GM23338 (cell line): Measurements from ENCODE around the gene UCN2. TPM values are rescaled to one million over a fixed set of nuclear protein-coding genes. Genes with fewer than 3 reads are reported as not detected.

Source experiments
- ATAC-seq: fragments of 200-7000 bp; cut with Tn5 transposase; 3 replicates; pipeline ENCODE4 v1.9.1; 2020
- DNase-seq: peaks from one replicate; pipeline ENCODE4 v3.0.0-alpha.2; 2015; ENCODE audit warnings: low spot score
- H2AFZ ChIP-seq: fragments of 200-600 bp; sonication (generic); 2 replicates; pipeline ENCODE4 v1.8.0; 2016; ENCODE audit warnings: antibody characterized with exemption, mild to moderate bottlenecking, moderate library complexity
- H3F3A ChIP-seq: fragments of 200-600 bp; sonication (generic); replicated peaks from 2 replicates; pipeline ENCODE4 v1.8.0; 2017; ENCODE audit warnings: antibody characterized with exemption, mixed run types, low read depth
- H3K27ac ChIP-seq: fragments of 200-600 bp; sonication (generic); 2 replicates; pipeline ENCODE4 v1.6.1; 2016; ENCODE audit warnings: low read depth
- H3K27me3 ChIP-seq: fragments of 200-600 bp; sonication (generic); 2 replicates; pipeline ENCODE4 v1.8.0; 2016; ENCODE audit warnings: mild to moderate bottlenecking, mixed run types, moderate library complexity; ENCODE audit not compliant: insufficient read depth
- H3K36me3 ChIP-seq: fragments of 200-600 bp; sonication (generic); 2 replicates; pipeline ENCODE4 v1.8.0; 2016; ENCODE audit warnings: mild to moderate bottlenecking; ENCODE audit not compliant: insufficient read depth
- H3K4me1 ChIP-seq: fragments of 200-600 bp; sonication (generic); 2 replicates; pipeline ENCODE4 v1.8.0; 2016; ENCODE audit warnings: mild to moderate bottlenecking, moderate library complexity; ENCODE audit not compliant: insufficient read depth
- H3K4me2 ChIP-seq: fragments of 200-600 bp; sonication (generic); 2 replicates; pipeline ENCODE4 v1.7.1; 2017; ENCODE audit warnings: mixed run types
- H3K4me3 ChIP-seq: fragments of 200-600 bp; sonication (generic); 2 replicates; pipeline ENCODE4 v1.6.1; 2016; ENCODE audit warnings: mixed run types
- H3K79me2 ChIP-seq: fragments of 200-600 bp; sonication (generic); replicated peaks from 2 replicates; pipeline ENCODE4 v1.8.0; 2017; ENCODE audit warnings: mild to moderate bottlenecking; ENCODE audit not compliant: insufficient read depth
- H3K9me2 ChIP-seq: fragments of 200-600 bp; sonication (generic); 2 replicates; pipeline ENCODE4 v1.8.0; 2017; ENCODE audit not compliant: insufficient read depth
- H4K20me1 ChIP-seq: fragments of 200-600 bp; sonication (generic); replicated peaks from 2 replicates; pipeline ENCODE4 v1.8.0; 2017; ENCODE audit warnings: mild to moderate bottlenecking; ENCODE audit not compliant: insufficient read depth
- H3K27ac Mint-ChIP-seq: 2 replicates; pipeline ENCODE4 v1.8.0; 2020; ENCODE audit warnings: inconsistent platforms, mild to moderate bottlenecking, moderate library complexity, mixed read lengths
- H3K27me3 Mint-ChIP-seq: 3 replicates; pipeline ENCODE4 v1.8.0; 2022; ENCODE audit warnings: low read depth, mild to moderate bottlenecking, moderate library complexity, mixed read lengths, inconsistent platforms; ENCODE audit not compliant: insufficient read depth, poor library complexity
- H3K36me3 Mint-ChIP-seq: 3 replicates; pipeline ENCODE4 v1.8.0; 2021; ENCODE audit warnings: low read depth, mild to moderate bottlenecking, inconsistent platforms, moderate library complexity, mixed read lengths
- H3K4me1 Mint-ChIP-seq: 3 replicates; pipeline ENCODE4 v1.8.0; 2020; ENCODE audit warnings: mild to moderate bottlenecking, inconsistent platforms, mixed read lengths
- H3K4me3 Mint-ChIP-seq: 3 replicates; pipeline ENCODE4 v1.8.0; 2021; ENCODE audit warnings: moderate library complexity, mild to moderate bottlenecking, inconsistent platforms, mixed read lengths
- H3K9me3 Mint-ChIP-seq: 3 replicates; pipeline ENCODE4 v1.8.0; 2020; ENCODE audit warnings: moderate library complexity, mild to moderate bottlenecking, inconsistent platforms, mixed read lengths
- CREB1 ChIP-seq: fragments of 250-450 bp; sonication (Bioruptor Pico); IDR thresholded peaks from 2 replicates; pipeline ENCODE4 v1.5.0; 2020; ENCODE audit warnings: low read depth, mild to moderate bottlenecking, moderate library complexity
- EZH2 ChIP-seq: fragments of 200-600 bp; sonication (generic); IDR thresholded peaks from one replicate; pipeline ENCODE4 v1.8.0; 2017; ENCODE audit warnings: antibody characterized with exemption, mild to moderate bottlenecking, low read depth; ENCODE audit not compliant: unreplicated experiment
- EZH2phosphoT487 ChIP-seq: fragments of 200-600 bp; sonication (generic); IDR thresholded peaks from one replicate; pipeline ENCODE4 v1.8.1; 2018; ENCODE audit warnings: antibody characterized with exemption; ENCODE audit not compliant: unreplicated experiment
- JUNB ChIP-seq: IDR thresholded peaks from one replicate; pipeline ENCODE4 v1.6.1; 2016; ENCODE audit warnings: antibody characterized with exemption; ENCODE audit not compliant: unreplicated experiment
- NANOG ChIP-seq: IDR thresholded peaks from 2 replicates; pipeline ENCODE4 v1.6.1; 2016; ENCODE audit warnings: antibody characterized with exemption, borderline replicate concordance
- POLR2AphosphoS5 ChIP-seq: IDR thresholded peaks from 2 replicates; pipeline ENCODE4 v1.6.1; 2016; ENCODE audit warnings: antibody characterized with exemption, low read depth
- REST ChIP-seq: IDR thresholded peaks from one replicate; pipeline ENCODE4 v1.6.1; 2018; ENCODE audit warnings: antibody characterized with exemption; ENCODE audit not compliant: unreplicated experiment
- STAT1 ChIP-seq: IDR thresholded peaks from one replicate; pipeline ENCODE4 v1.6.1; 2016; ENCODE audit warnings: antibody characterized with exemption; ENCODE audit not compliant: unreplicated experiment
- ZNF114 ChIP-seq: fragments of 250-450 bp; sonication (Bioruptor Pico); IDR thresholded peaks from 2 replicates; pipeline ENCODE4 v1.5.0; 2020; ENCODE audit warnings: mild to moderate bottlenecking, moderate library complexity
- ZNF331 ChIP-seq: fragments of 250-450 bp; sonication (Bioruptor Pico); IDR thresholded peaks from 2 replicates; pipeline ENCODE4 v1.5.0; 2020; ENCODE audit warnings: low read depth, mild to moderate bottlenecking, moderate library complexity
- polyA plus RNA-seq: library from polyadenylated mRNA; unstranded; fragments of >200 nt; fragmentation: Nextera tagmentation; extraction: Ambion mirVana; gene quantifications from 2 replicates; pipeline ENCODE4 v1.2.1, GENCODE V29; 2016
- total RNA-seq: library from RNA; depleted of rRNA; stranded (reverse); fragments of >200 nt; shearing (Covaris generic); gene quantifications from 2 replicates; pipeline ENCODE4 v1.2.3, GENCODE V29; 2014
- TF ChIP-seq, protein P1 (sequence below), 2 experiments: fragments of 200-600 bp in 1 of 2; sonication (generic) in 1 of 2; conservative IDR thresholded peaks; 2 replicates each; pipeline versions ENCODE4 v1.5.1 to v1.6.1; 2016 to 2017; ENCODE audit warnings: antibody characterized with exemption in 2 of 2, low read depth in 2 of 2, mild to moderate bottlenecking in 2 of 2, moderate library complexity in 1 of 2
- TF ChIP-seq, protein P2 (sequence below): fragments of 250-450 bp; sonication (Bioruptor Pico); IDR thresholded peaks from 2 replicates; pipeline ENCODE4 v1.5.0; 2020; ENCODE audit warnings: mild to moderate bottlenecking, moderate library complexity
- TF ChIP-seq, protein P3 (sequence below): IDR thresholded peaks from 2 replicates; pipeline ENCODE4 v1.6.1; 2016; ENCODE audit warnings: antibody characterized with exemption

Gene UCN2
- total and polyA plus RNA-seq, 2 experiments from 2014 or later: 0.17 TPM; not detected in 1

- H3K27ac ChIP-seq: no peak overlapping the region
- peak overlapping the region; percentile 88 for H3K4me2 ChIP-seq
- peak; percentile 33 for ATAC-seq
- H3K4me3 ChIP-seq: peak overlapping the region; percentile 59
- H3K4me1 ChIP-seq: peaks cover 17% of the 10 kb centered on the region; the same call in 1 of the 2 replicates
- peaks cover 11% of the 10 kb centered on the region; the same call in 1 of the 2 replicates for H3K27me3 ChIP-seq
- no peaks in the 10 kb centered on the region for H3K9me3 Mint-ChIP-seq
- TF ChIP-seq ZNF331 (CRISPR knock-in tag): no peak
- no peak for TF ChIP-seq JUNB
- TF ChIP-seq STAT1: no peak
- no peak for TF ChIP-seq REST
- TF ChIP-seq POLR2AphosphoS5: no peak
- no peak for TF ChIP-seq EZH2phosphoT487
- TF ChIP-seq ZNF114: no peak
- no peak for TF ChIP-seq CREB1 (CRISPR knock-in tag)
- TF ChIP-seq, protein P1, sequence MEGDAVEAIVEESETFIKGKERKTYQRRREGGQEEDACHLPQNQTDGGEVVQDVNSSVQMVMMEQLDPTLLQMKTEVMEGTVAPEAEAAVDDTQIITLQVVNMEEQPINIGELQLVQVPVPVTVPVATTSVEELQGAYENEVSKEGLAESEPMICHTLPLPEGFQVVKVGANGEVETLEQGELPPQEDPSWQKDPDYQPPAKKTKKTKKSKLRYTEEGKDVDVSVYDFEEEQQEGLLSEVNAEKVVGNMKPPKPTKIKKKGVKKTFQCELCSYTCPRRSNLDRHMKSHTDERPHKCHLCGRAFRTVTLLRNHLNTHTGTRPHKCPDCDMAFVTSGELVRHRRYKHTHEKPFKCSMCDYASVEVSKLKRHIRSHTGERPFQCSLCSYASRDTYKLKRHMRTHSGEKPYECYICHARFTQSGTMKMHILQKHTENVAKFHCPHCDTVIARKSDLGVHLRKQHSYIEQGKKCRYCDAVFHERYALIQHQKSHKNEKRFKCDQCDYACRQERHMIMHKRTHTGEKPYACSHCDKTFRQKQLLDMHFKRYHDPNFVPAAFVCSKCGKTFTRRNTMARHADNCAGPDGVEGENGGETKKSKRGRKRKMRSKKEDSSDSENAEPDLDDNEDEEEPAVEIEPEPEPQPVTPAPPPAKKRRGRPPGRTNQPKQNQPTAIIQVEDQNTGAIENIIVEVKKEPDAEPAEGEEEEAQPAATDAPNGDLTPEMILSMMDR (conservative IDR thresholded peaks at IDR 0.05; ENCODE audit: low read depth in 2 of 2): no peak
- TF ChIP-seq, protein P2, sequence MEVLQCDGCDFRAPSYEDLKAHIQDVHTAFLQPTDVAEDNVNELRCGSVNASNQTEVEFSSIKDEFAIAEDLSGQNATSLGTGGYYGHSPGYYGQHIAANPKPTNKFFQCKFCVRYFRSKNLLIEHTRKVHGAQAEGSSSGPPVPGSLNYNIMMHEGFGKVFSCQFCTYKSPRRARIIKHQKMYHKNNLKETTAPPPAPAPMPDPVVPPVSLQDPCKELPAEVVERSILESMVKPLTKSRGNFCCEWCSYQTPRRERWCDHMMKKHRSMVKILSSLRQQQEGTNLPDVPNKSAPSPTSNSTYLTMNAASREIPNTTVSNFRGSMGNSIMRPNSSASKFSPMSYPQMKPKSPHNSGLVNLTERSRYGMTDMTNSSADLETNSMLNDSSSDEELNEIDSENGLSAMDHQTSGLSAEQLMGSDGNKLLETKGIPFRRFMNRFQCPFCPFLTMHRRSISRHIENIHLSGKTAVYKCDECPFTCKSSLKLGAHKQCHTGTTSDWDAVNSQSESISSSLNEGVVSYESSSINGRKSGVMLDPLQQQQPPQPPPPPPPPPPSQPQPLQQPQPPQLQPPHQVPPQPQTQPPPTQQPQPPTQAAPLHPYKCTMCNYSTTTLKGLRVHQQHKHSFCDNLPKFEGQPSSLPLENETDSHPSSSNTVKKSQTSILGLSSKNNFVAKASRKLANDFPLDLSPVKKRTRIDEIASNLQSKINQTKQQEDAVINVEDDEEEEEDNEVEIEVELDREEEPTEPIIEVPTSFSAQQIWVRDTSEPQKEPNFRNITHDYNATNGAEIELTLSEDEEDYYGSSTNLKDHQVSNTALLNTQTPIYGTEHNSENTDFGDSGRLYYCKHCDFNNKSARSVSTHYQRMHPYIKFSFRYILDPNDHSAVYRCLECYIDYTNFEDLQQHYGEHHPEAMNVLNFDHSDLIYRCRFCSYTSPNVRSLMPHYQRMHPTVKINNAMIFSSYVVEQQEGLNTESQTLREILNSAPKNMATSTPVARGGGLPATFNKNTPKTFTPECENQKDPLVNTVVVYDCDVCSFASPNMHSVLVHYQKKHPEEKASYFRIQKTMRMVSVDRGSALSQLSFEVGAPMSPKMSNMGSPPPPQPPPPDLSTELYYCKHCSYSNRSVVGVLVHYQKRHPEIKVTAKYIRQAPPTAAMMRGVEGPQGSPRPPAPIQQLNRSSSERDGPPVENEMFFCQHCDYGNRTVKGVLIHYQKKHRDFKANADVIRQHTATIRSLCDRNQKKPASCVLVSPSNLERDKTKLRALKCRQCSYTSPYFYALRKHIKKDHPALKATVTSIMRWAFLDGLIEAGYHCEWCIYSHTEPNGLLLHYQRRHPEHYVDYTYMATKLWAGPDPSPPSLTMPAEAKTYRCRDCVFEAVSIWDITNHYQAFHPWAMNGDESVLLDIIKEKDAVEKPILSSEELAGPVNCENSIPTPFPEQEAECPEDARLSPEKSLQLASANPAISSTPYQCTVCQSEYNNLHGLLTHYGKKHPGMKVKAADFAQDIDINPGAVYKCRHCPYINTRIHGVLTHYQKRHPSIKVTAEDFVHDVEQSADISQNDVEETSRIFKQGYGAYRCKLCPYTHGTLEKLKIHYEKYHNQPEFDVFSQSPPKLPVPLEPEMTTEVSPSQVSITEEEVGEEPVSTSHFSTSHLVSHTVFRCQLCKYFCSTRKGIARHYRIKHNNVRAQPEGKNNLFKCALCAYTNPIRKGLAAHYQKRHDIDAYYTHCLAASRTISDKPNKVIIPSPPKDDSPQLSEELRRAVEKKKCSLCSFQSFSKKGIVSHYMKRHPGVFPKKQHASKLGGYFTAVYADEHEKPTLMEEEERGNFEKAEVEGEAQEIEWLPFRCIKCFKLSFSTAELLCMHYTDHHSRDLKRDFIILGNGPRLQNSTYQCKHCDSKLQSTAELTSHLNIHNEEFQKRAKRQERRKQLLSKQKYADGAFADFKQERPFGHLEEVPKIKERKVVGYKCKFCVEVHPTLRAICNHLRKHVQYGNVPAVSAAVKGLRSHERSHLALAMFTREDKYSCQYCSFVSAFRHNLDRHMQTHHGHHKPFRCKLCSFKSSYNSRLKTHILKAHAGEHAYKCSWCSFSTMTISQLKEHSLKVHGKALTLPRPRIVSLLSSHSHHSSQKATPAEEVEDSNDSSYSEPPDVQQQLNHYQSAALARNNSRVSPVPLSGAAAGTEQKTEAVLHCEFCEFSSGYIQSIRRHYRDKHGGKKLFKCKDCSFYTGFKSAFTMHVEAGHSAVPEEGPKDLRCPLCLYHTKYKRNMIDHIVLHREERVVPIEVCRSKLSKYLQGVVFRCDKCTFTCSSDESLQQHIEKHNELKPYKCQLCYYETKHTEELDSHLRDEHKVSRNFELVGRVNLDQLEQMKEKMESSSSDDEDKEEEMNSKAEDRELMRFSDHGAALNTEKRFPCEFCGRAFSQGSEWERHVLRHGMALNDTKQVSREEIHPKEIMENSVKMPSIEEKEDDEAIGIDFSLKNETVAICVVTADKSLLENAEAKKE (CRISPR knock-in tag): no peak
- no peak for TF ChIP-seq NANOG
- TF ChIP-seq, protein P3, sequence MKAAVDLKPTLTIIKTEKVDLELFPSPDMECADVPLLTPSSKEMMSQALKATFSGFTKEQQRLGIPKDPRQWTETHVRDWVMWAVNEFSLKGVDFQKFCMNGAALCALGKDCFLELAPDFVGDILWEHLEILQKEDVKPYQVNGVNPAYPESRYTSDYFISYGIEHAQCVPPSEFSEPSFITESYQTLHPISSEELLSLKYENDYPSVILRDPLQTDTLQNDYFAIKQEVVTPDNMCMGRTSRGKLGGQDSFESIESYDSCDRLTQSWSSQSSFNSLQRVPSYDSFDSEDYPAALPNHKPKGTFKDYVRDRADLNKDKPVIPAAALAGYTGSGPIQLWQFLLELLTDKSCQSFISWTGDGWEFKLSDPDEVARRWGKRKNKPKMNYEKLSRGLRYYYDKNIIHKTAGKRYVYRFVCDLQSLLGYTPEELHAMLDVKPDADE: no peak
- no peak for TF ChIP-seq EZH2
- no peak overlapping the region for H3K27ac Mint-ChIP-seq
- H3K27me3 Mint-ChIP-seq: peaks cover 22% of the 10 kb centered on the region
- no peaks in the 10 kb centered on the region for H3K79me2 ChIP-seq
- peak overlapping the region; percentile 60; the same call in 2 of the 3 replicates for H3K4me3 Mint-ChIP-seq
- DNase-seq: peak; percentile 68
- H3K36me3 ChIP-seq: 0 out of 2 replicates have a peak, but pooled peaks cover 6% of the 10 kb centered on the region
- H4K20me1 ChIP-seq: no peaks in the 10 kb centered on the region; the same call in 1 of the 2 replicates
- H3F3A ChIP-seq: 0 out of 2 replicates have a peak, but pooled peaks cover 7% of the 10 kb centered on the region
- H2AFZ ChIP-seq: peak overlapping the region; percentile 94
- H3K36me3 Mint-ChIP-seq: peaks cover 16% of the 10 kb centered on the region
- H3K9me2 ChIP-seq: no peaks in the 10 kb centered on the region
- H3K4me1 Mint-ChIP-seq: peaks cover 12% of the 10 kb centered on the region
Observed at GRCh38 chr3:48594417-48595049, 31.0 kb upstream of the UCN2 start.
